ENCODE measurements around the gene SMIM24.
"Not testable (repeated sequence)": the region's sequence is repeated elsewhere in the genome, so short reads cannot be mapped to it uniquely, and the experiment has no call there.

Gene SMIM24

GRCh38 chr19:3480383-3481091, at the start of gene SMIM24:
Gene SMIM24, minus strand, starts transcription at chr19:3480525. Its CDS starts 62 bp downstream, at chr19:3480463.
- no peak for DNase-seq

GRCh38 chr19:3529299-3529698, 49.0 kb upstream of the SMIM24 start:
- not testable (repeated sequence) for DNase-seq

- no peak for DNase-seq
Observed at GRCh38 chr19:3528539-3529211, 48.4 kb upstream of the SMIM24 start.

GRCh38 chr19:3528080-3528479, 47.8 kb upstream of the SMIM24 start:
- DNase-seq, result no peak

GRCh38 chr19:3527238-3527910, 47.0 kb upstream of the SMIM24 start:
- no peak for DNase-seq

- no peak for DNase-seq
Observed at GRCh38 chr19:3526507-3527237, 46.3 kb upstream of the SMIM24 start.

- no peak for DNase-seq
Observed at GRCh38 chr19:3524904-3525451, 44.7 kb upstream of the SMIM24 start.

GRCh38 chr19:3524078-3524842, 43.9 kb upstream of the SMIM24 start:
- DNase-seq, result no peak

- DNase-seq, result no peak
Observed at GRCh38 chr19:3523361-3524077, 43.2 kb upstream of the SMIM24 start.

- DNase-seq, result no peak
Observed at GRCh38 chr19:3522421-3523360, 42.4 kb upstream of the SMIM24 start.

- DNase-seq, result no peak
Observed at GRCh38 chr19:3521104-3521445, 40.8 kb upstream of the SMIM24 start.

GRCh38 chr19:3520166-3521103, 40.1 kb upstream of the SMIM24 start:
- no peak for DNase-seq

- no peak for DNase-seq
Observed at GRCh38 chr19:3519126-3519525, 38.8 kb upstream of the SMIM24 start.

GRCh38 chr19:3518659-3519058, 38.3 kb upstream of the SMIM24 start:
- DNase-seq, result no peak

GRCh38 chr19:3518255-3518654, 37.9 kb upstream of the SMIM24 start:
- DNase-seq, result no peak

- no peak for DNase-seq
Observed at GRCh38 chr19:3517638-3518037, 37.3 kb upstream of the SMIM24 start.

GRCh38 chr19:3516675-3517207, 36.4 kb upstream of the SMIM24 start:
- DNase-seq, result no peak

GRCh38 chr19:3515891-3516422, 35.6 kb upstream of the SMIM24 start:
- no peak for DNase-seq

GRCh38 chr19:3514930-3515329, 34.6 kb upstream of the SMIM24 start:
- DNase-seq, result no peak
